HCT116 (cell line): ENCODE measurements around the gene CPLANE2. TPM values are rescaled to one million over a fixed set of nuclear protein-coding genes. Genes with fewer than 3 reads are reported as not detected.

ENCODE experiments used
- ATAC-seq: fragments of 200-7000 bp; cut with Tn5 transposase; 2 replicates; pipeline ENCODE4 v1.9.1; 2020; ENCODE audit warnings: mild to moderate bottlenecking, moderate library complexity
- BruUV-seq: library from RNA; stranded (reverse); fragments of 400-500 nt; replicated peaks from 2 replicates; lab custom pipeline; 2021; lab: Mats Ljungman, UMichigan
- CTCF ChIA-PET: fragments of 300-600 bp; sonication (Branson Sonifier 250); formaldehyde crosslinking; loops from one replicate; lab custom pipeline; 2021; ENCODE audit warnings: antibody characterized with exemption; lab: Charles Lee
- POLR2A ChIA-PET: fragments of 300-600, 350-600 bp; sonication (Branson Sonifier 250); formaldehyde crosslinking; loops from one replicate; lab custom pipeline; 2021; ENCODE audit warnings: antibody characterized with exemption; lab: Charles Lee
- RAD21 ChIA-PET, 2 experiments: fragments of 300-600 bp; sonication (Branson Sonifier 250); formaldehyde crosslinking; loops; one replicate each; lab custom pipeline; 2023; ENCODE audit warnings: low total read pairs in 2 of 2; ENCODE audit not compliant: uncharacterized antibody in 2 of 2, unreplicated experiment in 2 of 2, low non-redundant PET in 1 of 2; lab: Charles Lee
- DNase-seq: peaks from one replicate; pipeline ENCODE4 v3.0.0-alpha.2; 2010; ENCODE audit warnings: low read depth, low spot score
- H2AFZ ChIP-seq: fragments of 200-600 bp; shearing (Covaris generic), sonication (generic); 2 replicates; pipeline ENCODE4 v1.6.1; 2017; ENCODE audit warnings: low read depth, mixed run types, mixed read lengths, antibody characterized with exemption, low read length; ENCODE audit not compliant: poor library complexity, severe bottlenecking
- H3K27ac ChIP-seq: 2 replicates; pipeline ENCODE4 v1.5.1; 2012; ENCODE audit warnings: low read depth, low read length
- H3K27me3 ChIP-seq: fragments of 200-600 bp; sonication (generic); 2 replicates; pipeline ENCODE4 v1.6.1; 2016; ENCODE audit warnings: mixed run types, low read length, mixed read lengths; ENCODE audit not compliant: insufficient read depth
- H3K36me3 ChIP-seq, 2 experiments: fragments of 200-500 bp in 1 of 2; fragments of 200-600 bp in 1 of 2; sonication (Bioruptor generic) in 1 of 2; sonication (generic) in 1 of 2; 2 replicates each; pipeline versions ENCODE4 v1.5.1 to v1.6.1; 2014 to 2016; ENCODE audit warnings: low read length in 2 of 2, inconsistent platforms in 1 of 2, mixed read lengths in 1 of 2, mixed run types in 1 of 2; ENCODE audit not compliant: insufficient read depth in 2 of 2, control insufficient read depth in 1 of 2
- H3K4me1 ChIP-seq, 2 experiments: fragments of 200-600 bp in 1 of 2; sonication (generic) in 1 of 2; 2 replicates each; pipeline versions ENCODE4 v1.5.1 to v1.6.1; 2012 to 2017; ENCODE audit warnings: low read length in 2 of 2, inconsistent platforms in 1 of 2, mild to moderate bottlenecking in 1 of 2, mixed read lengths in 1 of 2, mixed run types in 1 of 2, moderate library complexity in 1 of 2; ENCODE audit not compliant: insufficient read depth in 2 of 2, control insufficient read depth in 1 of 2
- H3K4me2 ChIP-seq: fragments of 200-600 bp; sonication (generic); 2 replicates; pipeline ENCODE4 v1.6.1; 2017; ENCODE audit warnings: mixed run types, low read length, mixed read lengths
- H3K4me3 ChIP-seq, 2 experiments: fragments of 200-600 bp in 1 of 2; sonication (generic) in 1 of 2; replicated peaks in 1 of 2; 2 replicates each; pipeline ENCODE4 v1.5.1; 2011 to 2016; ENCODE audit warnings: low read length in 2 of 2, control low read depth in 1 of 2, low read depth in 1 of 2, mild to moderate bottlenecking in 1 of 2, mixed read lengths in 1 of 2, mixed run types in 1 of 2
- H3K79me2 ChIP-seq: fragments of 200-600 bp; sonication (generic); 2 replicates; pipeline ENCODE4 v1.6.1; 2017; ENCODE audit warnings: mild to moderate bottlenecking, mixed run types, low read length, moderate library complexity, mixed read lengths; ENCODE audit not compliant: insufficient read depth
- H3K9ac ChIP-seq: fragments of 200-600 bp; sonication (generic); 2 replicates; pipeline ENCODE4 v1.6.1; 2016; ENCODE audit warnings: low read length, mixed read lengths
- H3K9me2 ChIP-seq: fragments of 200-600 bp; sonication (generic), shearing (Covaris generic); 2 replicates; pipeline ENCODE4 v1.6.1; 2017; ENCODE audit warnings: mixed run types, mild to moderate bottlenecking, moderate library complexity; ENCODE audit not compliant: insufficient read depth
- H3K9me3 ChIP-seq, 2 experiments: fragments of 200-500 bp in 1 of 2; fragments of 200-600 bp in 1 of 2; sonication (Bioruptor generic) in 1 of 2; sonication (generic) in 1 of 2; 2 replicates each; pipeline ENCODE4 v1.6.1; 2014 to 2017; ENCODE audit warnings: low read length in 2 of 2, mixed read lengths in 2 of 2, inconsistent platforms in 1 of 2, low read depth in 1 of 2, mild to moderate bottlenecking in 1 of 2, mixed run types in 1 of 2, moderate library complexity in 1 of 2; ENCODE audit not compliant: control insufficient read depth in 1 of 2, insufficient read depth in 1 of 2
- H4K20me1 ChIP-seq: fragments of 200-600 bp; sonication (generic), shearing (Covaris generic); 2 replicates; pipeline ENCODE4 v1.6.1; 2017; ENCODE audit warnings: mixed run types, mild to moderate bottlenecking, moderate library complexity; ENCODE audit not compliant: insufficient read depth
- ELF1 ChIP-seq: IDR thresholded peaks from 2 replicates; pipeline ENCODE4 v1.6.1; 2012; ENCODE audit warnings: low read depth, borderline replicate concordance
- EZH2phosphoT487 ChIP-seq: fragments of 200-600 bp; IDR thresholded peaks from 2 replicates; pipeline ENCODE4 v1.6.1; 2018; ENCODE audit warnings: antibody characterized with exemption, borderline replicate concordance
- JUND ChIP-seq: IDR thresholded peaks from 2 replicates; pipeline ENCODE4 v1.6.1; 2012
- POLR2A ChIP-seq: IDR thresholded peaks from 2 replicates; pipeline ENCODE4 v1.7.0; 2011; ENCODE audit warnings: borderline replicate concordance; ENCODE audit not compliant: insufficient read depth, insufficient read length; ENCODE audit errors: extremely low read depth
- POLR2AphosphoS5 ChIP-seq: IDR thresholded peaks from 2 replicates; pipeline ENCODE4 v1.6.1; 2011; ENCODE audit warnings: mild to moderate bottlenecking, low read depth, low read length, moderate library complexity
- RAD21 ChIP-seq: IDR thresholded peaks from 2 replicates; pipeline ENCODE4 v1.6.1; 2012; ENCODE audit warnings: low read depth, mild to moderate bottlenecking
- SIN3A ChIP-seq: IDR thresholded peaks from 2 replicates; pipeline ENCODE4 v1.6.1; 2012; ENCODE audit warnings: low read depth
- SP1 ChIP-seq: IDR thresholded peaks from 2 replicates; pipeline ENCODE4 v1.6.1; 2012; ENCODE audit warnings: low read depth
- SRF ChIP-seq: IDR thresholded peaks from 2 replicates; pipeline ENCODE4 v1.6.1; 2012; ENCODE audit warnings: low read depth
- TCF7L2 ChIP-seq: IDR thresholded peaks from 2 replicates; pipeline ENCODE4 v1.7.0; 2011; ENCODE audit warnings: borderline replicate concordance, inconsistent platforms; ENCODE audit not compliant: insufficient read depth, insufficient read length; ENCODE audit errors: extremely low read depth
- YY1 ChIP-seq: IDR thresholded peaks from 2 replicates; pipeline ENCODE4 v1.6.1; 2011; ENCODE audit warnings: low read length, low read depth, moderate library complexity, mild to moderate bottlenecking; ENCODE audit not compliant: insufficient replicate concordance; ENCODE audit errors: extremely low read depth
- ZNF274 ChIP-seq: fragments of 200-500 bp; sonication (Bioruptor generic); IDR thresholded peaks from 2 replicates; pipeline ENCODE4 v1.6.1; 2014; ENCODE audit warnings: mild to moderate bottlenecking, low read depth, low read length, inconsistent platforms
- intact Hi-C: fragments of 100-400 bp; cut with micrococcal nuclease; formaldehyde crosslinking; loops from 2 replicates; pipeline ENCODE4 v1.10.0; 2022
- total RNA-seq: library from RNA; stranded (reverse); gene quantifications from one replicate; pipeline ENCODE4 v1.2.1, GENCODE V29; 2021; ENCODE audit not compliant: unreplicated experiment
- TF ChIP-seq, protein P1 (sequence below), 3 experiments: fragments of 200-600 bp in 1 of 3; sonication (generic) in 1 of 3; IDR thresholded peaks in 2 of 3; conservative IDR thresholded peaks in 1 of 3; 2 replicates each; pipeline ENCODE4 v1.5.1; 2012 to 2017; ENCODE audit warnings: low read depth in 2 of 3, low read length in 2 of 3, antibody characterized with exemption in 1 of 3, borderline replicate concordance in 1 of 3, control low read depth in 1 of 3, mild to moderate bottlenecking in 1 of 3, mixed read lengths in 1 of 3, mixed run types in 1 of 3, moderate library complexity in 1 of 3; ENCODE audit not compliant: insufficient read depth in 1 of 3

CPLANE2 gene
- total RNA-seq, 1 experiment from 2014 or later: 8.1 TPM

DNA sequence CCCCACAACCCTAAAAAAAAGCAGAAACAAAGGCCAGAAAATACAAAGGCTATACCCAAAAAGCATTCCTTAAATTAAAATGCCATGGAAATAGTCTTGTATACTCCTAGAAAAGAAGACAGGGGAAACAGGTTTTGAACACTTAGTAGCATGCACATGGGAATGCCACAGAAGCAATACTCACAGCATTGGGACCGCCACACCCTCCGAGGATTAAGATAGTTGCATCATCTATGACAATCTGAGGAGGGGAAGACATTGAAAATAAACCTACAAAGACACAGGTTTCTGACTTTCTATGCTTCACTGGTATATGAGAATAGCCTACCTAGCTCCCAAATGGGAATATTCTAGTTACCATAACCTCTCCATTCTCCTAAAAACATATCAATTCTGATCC lies 15.9 kb upstream of the CPLANE2 start:
- POLR2A ChIA-PET: no interaction called here
- CTCF ChIA-PET: no interaction called here

More for the DNA sequence above, 15.9 kb upstream of the CPLANE2 start:
- Histone ChIP-seq H3K4me3 (no peak overlapping the region), H3K79me2 (no peaks in the 10 kb centered on the region), H3K27ac (no peak overlapping the region), H3K36me3 (peaks cover 7 to 30% of the 10 kb centered on the region in 2 experiments; a peak in 2 of 4 replicates), H3K9me2 (no peaks in the 10 kb centered on the region), H4K20me1 (no peaks in the 10 kb centered on the region), H3K4me2 (no peak overlapping the region), H3K9ac (no peak overlapping the region), H3K27me3 (no peaks in the 10 kb centered on the region), H3K4me1 (peaks cover 0 to 22% of the 10 kb centered on the region in 2 experiments; a peak in 2 of 4 replicates), H2AFZ (no peak overlapping the region), H3K9me3 (no peaks in the 10 kb centered on the region)
- intact Hi-C loops: no loop called here
- TF ChIP-seq SP1 (no peak), ELF1 (no peak), TCF7L2 (no peak), SIN3A (no peak), RAD21 (no peak), EZH2phosphoT487 (no peak), SRF (no peak), YY1 (no peak), POLR2A (no peak), POLR2AphosphoS5 (no peak), JUND (no peak), ZNF274 (no peak)
- TF ChIP-seq, protein P1, sequence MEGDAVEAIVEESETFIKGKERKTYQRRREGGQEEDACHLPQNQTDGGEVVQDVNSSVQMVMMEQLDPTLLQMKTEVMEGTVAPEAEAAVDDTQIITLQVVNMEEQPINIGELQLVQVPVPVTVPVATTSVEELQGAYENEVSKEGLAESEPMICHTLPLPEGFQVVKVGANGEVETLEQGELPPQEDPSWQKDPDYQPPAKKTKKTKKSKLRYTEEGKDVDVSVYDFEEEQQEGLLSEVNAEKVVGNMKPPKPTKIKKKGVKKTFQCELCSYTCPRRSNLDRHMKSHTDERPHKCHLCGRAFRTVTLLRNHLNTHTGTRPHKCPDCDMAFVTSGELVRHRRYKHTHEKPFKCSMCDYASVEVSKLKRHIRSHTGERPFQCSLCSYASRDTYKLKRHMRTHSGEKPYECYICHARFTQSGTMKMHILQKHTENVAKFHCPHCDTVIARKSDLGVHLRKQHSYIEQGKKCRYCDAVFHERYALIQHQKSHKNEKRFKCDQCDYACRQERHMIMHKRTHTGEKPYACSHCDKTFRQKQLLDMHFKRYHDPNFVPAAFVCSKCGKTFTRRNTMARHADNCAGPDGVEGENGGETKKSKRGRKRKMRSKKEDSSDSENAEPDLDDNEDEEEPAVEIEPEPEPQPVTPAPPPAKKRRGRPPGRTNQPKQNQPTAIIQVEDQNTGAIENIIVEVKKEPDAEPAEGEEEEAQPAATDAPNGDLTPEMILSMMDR (IDR thresholded peaks at IDR 0.05 in 2 of 3, conservative IDR thresholded peaks at IDR 0.05 in 1 of 3; ENCODE audit: borderline replicate concordance in 1 of 3, insufficient read depth in 1 of 3, low read depth in 2 of 3, low read length in 2 of 3): no peak
- DNase-seq (no peak), ATAC-seq (no peak)
- BruUV-seq: no TSS peak
- RAD21 ChIA-PET: no interaction called here
